HL-60/S4 treated with phorbol 12-myristate 13-acetate at 8.2 ng/mL for 4 days and 3 days (cell line): ENCODE data around the gene ASAP2.

Source experiments
- in situ Hi-C: fragments of 300-500 bp; cut with MboI; formaldehyde crosslinking; loops from 2 replicates; pipeline ENCODE4 v1.15.0; 2022; ENCODE audit warnings: low sequenced_read_pairs

Gene ASAP2

GRCh38 chr2:9416962-9417316 is 210.3 kb downstream of the ASAP2 start:
- in situ Hi-C loops, result no loop called here

GRCh38 chr2:9417725-9418124 is 211.1 kb downstream of the ASAP2 start:
- in situ Hi-C loops, result no loop called here

DNA sequence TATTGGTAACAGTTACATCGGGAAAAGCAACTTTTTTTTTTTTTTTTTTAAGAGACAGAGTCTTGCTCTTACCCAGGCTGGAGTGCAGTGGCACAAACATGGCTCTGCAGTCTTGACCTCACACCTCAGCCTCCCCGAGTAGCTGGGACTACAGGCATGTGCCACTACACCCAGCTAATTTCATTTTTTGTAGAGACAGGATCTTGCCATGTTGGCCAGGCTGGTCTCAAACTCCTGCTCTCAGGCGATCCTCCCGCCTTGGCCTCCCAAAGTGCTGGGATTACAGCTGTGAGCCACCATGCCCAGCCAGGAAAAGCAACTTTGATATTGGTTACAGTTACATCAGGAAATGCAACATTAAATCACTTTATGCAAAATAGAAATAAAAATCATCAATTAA is 212.1 kb downstream of the ASAP2 start:
- in situ Hi-C loops, result no loop called here

DNA sequence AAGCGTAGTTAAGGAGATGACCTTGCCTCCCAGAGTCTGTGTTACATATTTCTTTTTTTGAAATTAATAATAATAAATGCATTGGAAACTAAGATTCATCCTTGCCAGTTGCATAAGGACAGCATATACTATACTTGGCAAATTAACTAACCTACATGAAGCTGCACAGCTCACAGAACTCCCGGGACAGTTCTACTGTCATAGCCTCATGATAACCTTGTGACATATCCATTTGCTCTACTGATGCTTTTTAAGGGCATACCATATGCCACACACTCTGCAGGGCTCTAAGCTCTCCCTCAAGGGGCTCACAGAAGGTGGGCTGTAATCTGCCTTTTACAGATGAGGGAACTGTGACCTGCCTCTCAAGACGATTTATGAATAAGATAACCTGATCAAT is 212.9 kb downstream of the ASAP2 start:
- in situ Hi-C loops, result no loop called here

DNA sequence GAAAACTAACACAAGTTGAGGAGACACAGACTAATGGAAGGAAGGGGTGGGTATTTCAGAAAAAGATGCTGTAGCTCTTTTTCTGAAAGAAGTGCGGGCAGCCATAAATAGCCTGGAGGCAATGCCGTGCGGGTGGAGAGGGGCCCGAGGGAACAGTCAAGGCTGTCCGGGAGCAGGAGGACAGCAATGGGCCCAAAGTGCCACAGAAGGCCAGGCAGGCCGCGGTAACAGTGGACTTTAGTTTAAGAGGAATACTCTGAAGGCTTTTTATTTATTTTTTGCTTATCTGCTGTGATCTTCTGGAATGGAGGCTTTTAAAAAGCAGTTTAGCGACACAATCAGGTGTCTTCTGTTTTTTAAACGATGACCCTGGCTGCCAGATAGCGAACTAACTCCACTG is 213.9 kb downstream of the ASAP2 start:
- in situ Hi-C loops, result no loop called here

DNA sequence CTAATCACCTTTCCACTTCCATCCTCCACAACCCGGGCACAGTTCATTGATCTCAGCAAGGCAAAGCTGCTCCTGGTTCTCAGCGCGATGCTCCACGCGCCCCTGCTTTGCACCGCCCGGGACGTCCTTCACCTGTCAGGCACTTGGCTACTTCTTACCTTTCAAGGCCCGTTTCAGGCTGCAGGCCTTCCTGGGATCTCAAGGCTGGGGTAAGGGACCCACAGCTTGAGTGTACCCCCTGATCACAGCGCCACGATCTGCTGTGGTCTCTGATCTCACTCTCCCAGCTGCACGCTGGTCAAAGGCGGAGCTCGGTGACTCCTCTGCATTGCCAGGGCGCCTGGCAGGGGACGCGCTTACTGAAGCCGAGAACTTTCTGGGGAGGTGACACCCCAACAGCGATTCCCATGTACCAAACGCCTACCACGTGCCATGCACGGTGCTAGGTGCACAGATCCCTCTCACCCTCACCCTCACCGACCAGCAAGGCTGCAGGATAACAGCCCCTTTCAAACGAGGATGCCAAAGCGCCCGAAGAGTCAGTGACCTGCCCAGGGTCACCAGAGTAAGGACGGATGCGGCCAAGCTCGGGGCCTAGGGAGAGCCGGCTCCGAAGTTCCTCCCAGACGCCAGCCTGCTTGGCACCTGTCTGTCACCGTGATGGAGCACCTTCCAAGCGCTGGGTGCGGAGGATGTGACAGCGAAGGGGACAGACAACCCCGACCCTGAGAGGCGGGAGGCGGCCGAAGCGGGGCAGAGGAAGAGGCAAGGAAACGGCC is 215.9 kb downstream of the ASAP2 start:
- in situ Hi-C loops, result no loop called here

DNA sequence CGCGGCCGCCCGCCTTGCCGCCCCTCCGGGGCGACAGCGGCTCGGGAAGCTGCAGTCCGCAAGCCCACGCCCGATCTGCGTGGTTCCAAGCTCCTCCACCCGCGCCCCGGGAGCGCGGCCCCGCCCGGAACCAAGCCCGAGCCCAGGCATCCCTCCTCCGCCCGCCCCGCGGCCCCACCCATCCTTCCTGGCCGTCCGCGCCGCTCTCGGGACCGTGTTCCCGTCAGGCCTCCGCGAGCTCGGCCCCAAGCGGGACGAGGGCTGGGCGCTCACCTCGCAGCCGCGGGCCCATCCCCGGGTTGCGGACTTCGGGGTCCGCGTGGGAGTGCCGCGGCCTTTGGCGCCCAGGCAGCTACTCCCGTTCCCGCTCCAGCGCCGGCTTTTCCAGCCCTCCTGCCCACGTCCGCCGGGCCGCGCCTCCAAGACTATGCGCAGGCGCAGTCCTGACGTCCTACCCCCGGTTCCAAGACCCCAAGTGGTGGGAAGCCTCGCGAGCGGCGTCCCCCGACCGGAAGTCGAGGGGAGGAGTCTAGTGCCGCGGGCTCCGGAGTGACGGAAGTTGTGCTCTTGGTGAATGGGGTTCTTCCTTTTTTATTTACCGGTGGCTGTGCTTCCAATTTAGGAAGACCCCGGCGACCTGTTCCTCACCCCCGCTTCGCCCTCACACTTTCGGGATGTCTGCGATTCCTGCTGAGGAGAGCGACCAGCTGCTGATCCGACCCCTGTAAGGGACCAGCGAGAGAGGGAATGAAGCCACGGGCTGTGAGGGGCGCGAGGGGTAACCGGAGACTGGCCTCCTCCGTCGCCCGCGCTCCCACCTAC is 216.7 kb downstream of the ASAP2 start, which contains the start of the genes CPSF3 and ITGB1BP1:
Gene CPSF3 (plus strand): TSS at position 555 of the 822 bp plus-strand sequence. CDS start 120 bp downstream, at position 675.
Gene ITGB1BP1 (minus strand): TSS at position 429 of the 822 bp plus-strand sequence. CDS start 4,831 bp downstream, outside the sequence.
- in situ Hi-C loops, result no loop called here

GRCh38 chr2:9423922-9424272 is 217.3 kb downstream of the ASAP2 start:
- in situ Hi-C loops, result no loop called here

DNA sequence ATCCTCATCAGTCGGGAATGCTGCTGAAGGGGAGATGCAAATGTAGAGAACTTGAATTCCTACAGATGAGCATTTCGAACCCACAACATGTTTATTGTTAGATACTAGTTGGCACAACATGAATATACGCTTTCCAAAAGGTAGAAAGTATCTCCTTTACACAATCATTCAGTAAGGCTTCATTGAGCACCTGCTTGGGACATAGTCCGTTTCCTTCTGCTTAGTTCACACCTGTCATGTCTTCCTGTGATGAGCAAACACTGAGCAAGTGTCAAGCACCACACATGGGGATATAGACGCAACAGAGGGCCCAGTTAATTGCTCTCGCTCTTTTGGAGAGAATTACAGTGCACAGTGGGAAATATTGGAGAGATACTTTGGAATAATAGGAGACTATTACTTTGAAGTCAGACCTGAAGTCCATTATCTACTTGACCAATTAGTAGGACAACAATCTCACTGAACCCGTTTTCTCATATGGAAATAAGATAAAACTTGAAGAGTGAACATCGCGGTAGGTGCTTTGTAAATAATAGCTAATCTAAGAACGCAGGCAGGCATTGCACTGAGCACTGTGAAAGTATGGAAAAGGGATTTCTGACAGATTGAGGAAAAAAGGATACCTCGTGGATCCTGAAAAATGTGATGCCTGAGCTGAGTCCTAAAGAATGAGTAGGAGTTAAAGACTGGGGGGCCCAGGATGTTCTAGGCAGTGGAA is 218.0 kb downstream of the ASAP2 start:
- in situ Hi-C loops, result no loop called here

DNA sequence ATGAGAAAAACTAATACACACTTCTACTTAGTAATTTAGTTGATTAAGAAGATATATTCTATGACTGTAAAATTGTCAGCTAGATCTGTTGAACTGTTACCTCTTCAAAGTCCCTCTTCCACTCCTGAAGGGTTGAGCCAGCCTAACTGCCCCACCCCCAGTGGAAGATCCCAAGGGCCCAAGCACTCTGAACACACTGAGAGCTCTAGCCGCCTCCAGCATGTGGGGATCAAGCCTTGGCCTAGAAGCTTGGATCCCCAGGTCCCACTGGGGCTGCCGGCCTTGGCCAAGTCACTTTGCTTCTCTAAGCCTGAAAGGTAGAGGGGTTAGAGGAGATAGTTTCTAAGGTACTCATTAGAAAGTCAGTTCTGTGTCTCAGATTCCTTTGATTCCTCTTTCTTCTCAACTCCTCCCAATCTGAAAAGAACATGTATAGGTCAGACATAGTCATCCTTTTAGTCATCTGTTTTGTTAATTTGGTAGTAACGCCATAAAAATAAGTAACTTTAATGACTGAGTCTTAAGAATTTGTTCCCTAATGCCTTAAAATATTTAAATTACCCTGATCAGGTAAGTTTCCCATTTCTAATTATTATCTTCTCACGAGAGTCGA is 222.5 kb downstream of the ASAP2 start:
- in situ Hi-C loops, result no loop called here

- in situ Hi-C loops, result no loop called here
These were observed 224.0 kb downstream of the ASAP2 start for GRCh38 chr2:9430316-9431293.

GRCh38 chr2:9434489-9434888 is 227.9 kb downstream of the ASAP2 start:
- in situ Hi-C loops, result no loop called here

- in situ Hi-C loops, result no loop called here
These were observed 232.9 kb downstream of the ASAP2 start for GRCh38 chr2:9439536-9439935.

DNA sequence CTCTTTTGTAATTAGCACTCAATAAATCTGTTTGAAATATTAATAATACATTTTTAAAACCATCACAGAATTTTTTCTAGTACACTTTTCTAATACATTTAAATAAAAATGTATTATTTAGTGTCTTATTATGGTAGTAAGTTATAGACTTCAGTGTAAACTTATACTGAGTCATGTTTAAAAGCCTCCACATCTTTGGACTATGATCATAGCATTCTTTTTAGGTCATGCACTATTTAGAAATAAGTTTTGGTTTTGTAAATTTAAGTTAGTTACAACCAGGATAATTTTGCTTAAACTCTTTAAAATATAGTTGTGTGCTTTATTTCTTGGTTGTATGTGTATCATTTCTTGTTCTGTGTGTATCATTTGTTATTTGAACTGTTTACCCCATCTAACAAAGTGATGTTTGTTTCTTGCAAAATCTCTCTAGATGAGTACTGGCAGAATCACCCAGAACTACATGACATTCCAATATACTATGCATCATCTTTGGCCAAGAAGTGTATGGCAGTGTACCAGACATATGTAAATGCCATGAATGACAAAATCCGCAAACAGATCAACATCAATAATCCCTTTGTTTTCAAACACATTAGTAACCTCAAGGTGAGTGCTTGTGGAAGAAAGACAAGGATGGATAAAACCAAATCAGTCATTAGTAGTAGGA is 233.6 kb downstream of the ASAP2 start:
- in situ Hi-C loops, result no loop called here

DNA sequence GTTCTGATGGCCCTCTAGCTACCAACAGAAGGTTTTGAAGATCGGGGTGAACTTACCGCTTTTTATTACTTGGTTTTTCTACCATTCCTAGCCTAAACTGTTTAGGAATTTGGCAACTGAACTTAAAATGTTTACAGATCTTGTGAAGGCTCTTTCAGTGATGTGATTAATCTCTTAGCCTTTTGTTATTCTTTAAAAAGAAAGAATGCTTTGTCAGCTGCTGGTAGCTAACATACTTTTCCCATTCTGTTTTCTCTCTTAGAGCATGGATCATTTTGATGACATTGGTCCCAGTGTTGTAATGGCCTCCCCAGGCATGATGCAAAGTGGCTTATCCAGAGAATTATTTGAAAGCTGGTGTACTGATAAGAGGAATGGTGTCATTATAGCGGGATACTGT is 234.9 kb downstream of the ASAP2 start:
- in situ Hi-C loops, result no loop called here

GRCh38 chr2:9443526-9443925 is 236.9 kb downstream of the ASAP2 start:
- in situ Hi-C loops, result no loop called here

DNA sequence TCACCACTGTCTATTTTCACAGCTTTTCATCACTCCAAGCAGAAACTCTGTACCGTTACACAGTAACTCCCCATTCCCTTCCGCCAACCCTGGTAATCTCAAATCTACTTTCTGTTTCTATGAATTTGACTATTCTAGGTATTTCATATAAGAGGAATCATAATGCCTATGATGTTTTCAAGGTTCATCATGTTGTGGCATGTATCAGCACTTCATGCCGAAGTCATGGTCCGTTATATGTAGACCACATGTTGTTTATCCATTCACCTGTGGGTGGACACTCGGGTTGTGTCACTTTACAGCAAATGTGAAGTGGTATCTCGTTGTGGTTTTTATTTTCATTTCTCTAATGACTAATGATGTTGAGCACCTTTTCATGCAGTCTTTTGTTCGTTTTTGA is 238.5 kb downstream of the ASAP2 start:
- in situ Hi-C loops, result no loop called here

GRCh38 chr2:9451231-9451630 is 244.6 kb downstream of the ASAP2 start:
- in situ Hi-C loops, result no loop called here
